GM15510 (cell line): ENCODE data around the gene PER1.

Source experiments
- POLR2A ChIP-seq: IDR thresholded peaks from 3 replicates; pipeline ENCODE4 v1.6.1; 2011; ENCODE audit warnings: borderline replicate concordance; ENCODE audit not compliant: insufficient read length; ENCODE audit errors: extremely low read depth

PER1 gene

DNA sequence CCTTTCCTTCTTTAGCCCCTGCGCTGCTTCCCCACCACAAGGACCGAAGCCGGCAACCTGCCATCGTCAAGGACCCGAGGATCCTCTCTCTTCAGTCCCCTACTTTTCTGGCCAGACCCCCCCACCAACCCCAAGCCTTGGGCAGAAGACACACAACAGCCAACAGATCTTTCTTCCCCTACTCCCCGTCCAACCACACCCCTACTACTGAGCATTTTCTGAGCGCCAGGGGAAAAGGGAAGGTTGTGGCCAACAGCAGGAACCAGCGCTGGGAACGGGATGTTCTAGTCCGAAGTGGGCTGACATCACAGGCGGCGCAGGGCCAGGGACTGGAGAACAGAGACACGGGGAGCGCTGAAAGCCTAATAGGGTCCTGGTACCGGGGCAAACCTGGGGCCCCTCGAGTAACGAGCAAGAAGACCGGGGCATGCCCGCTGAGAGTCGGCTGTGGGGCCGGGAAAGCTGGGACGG, 528 bp downstream of the PER1 start:
- no peak for TF ChIP-seq POLR2A

DNA sequence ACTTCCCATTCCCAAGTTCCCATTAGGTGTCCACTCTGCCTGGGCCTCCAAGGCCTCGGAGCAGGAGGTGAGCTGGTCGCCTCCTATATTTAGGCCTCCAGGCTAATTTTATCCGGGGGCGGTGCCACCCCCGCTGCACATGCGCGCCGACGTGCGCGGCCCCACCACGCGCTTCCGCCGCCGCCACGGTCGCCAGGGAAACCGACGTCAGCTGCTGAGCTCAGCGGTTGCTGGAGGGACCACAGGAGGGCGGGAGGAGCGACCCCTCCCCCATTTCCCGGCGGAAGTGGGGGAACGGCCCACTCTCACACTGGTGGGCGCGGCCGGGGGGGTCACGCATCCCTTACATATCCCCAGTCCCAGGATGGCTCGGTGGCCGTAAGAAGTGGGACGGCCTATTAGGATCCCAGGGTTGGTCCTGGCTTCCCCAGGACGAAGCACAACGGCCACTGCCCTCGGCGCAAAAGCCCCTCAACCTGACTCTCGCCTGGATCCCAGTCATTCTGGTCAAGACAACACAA, 1.0 kb downstream of the PER1 start:
- peak; percentile 44 for TF ChIP-seq POLR2A

- no peak for TF ChIP-seq POLR2A
Observed at GRCh38 chr17:8150194-8151119, 1.7 kb downstream of the PER1 start.

DNA sequence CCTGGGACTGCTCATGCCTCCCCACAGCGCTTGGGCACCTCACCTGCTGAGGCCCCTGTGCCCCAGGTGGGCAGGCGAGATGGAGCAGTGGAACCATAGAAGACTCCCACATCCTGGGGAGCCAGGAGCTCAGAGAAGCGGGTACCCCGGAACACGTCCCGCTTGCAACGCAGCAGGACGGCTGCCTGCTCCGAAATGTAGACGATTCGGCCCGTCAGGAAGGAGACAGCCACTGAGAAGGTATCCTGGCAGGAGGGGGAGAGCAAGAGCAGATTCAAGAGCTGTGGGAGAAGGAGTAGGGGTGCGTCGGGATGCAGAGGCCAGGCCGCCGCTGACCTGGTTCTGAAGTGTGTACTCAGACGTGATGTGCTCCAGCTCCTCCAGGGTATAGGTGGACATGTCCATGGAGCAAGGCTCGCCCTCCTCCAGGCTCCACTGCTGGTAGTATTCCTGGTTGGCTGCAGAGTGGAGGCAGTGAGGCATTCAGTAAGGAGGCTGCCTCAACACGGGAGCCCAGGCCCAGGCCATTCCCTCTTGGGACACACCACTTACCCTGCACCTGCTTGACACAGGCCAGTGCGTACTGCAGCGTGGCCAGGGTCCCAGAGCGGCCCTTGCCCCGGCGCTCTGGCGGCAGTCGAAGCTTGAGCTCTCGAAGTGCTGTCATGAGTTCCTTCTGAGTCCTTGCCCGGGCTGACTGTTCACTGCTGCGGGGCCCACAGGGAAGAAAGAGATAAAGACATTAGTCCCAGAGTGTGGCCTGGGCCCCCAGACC, 2.6 kb downstream of the PER1 start:
- no peak for TF ChIP-seq POLR2A

- TF ChIP-seq POLR2A: no peak
Observed at GRCh38 chr17:8148560-8148959, 3.6 kb downstream of the PER1 start.

- TF ChIP-seq POLR2A: no peak
Observed at GRCh38 chr17:8147805-8148404, 4.3 kb downstream of the PER1 start.

DNA sequence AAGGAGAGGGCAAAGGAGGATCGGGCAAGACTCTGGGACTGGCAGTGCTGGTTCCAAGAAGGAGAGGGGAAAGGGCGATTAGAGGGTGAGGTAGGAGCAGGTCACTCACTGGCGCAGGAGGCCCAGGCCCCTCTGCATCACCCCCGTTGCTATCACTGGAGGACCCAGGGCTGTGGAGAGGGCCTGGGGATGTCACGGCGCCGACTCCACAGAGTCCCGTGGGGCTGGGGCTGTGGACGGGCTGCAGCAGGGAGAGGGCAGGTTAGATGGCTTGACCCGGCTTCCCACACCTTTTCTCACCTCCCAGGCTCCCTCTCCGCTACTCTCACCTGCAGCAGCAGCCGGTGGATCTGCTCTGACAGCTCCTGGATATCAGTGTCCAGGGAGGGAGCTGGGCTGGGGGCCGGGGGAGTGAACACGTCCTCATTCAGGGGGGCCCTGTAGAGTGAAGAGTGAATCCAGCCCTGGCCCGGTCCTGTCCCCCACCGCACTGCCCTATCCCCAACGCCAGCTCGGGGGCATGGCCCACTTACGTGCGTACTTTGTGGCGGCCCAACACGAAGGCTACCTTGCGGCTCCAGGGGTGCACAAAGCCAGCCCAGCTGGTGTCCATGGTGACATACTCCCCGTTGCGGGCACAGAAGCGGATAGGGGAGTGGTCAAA, 4.9 kb downstream of the PER1 start:
- TF ChIP-seq POLR2A: no peak

- no peak for TF ChIP-seq POLR2A
Observed at GRCh38 chr17:8146381-8147140, 5.6 kb downstream of the PER1 start.

DNA sequence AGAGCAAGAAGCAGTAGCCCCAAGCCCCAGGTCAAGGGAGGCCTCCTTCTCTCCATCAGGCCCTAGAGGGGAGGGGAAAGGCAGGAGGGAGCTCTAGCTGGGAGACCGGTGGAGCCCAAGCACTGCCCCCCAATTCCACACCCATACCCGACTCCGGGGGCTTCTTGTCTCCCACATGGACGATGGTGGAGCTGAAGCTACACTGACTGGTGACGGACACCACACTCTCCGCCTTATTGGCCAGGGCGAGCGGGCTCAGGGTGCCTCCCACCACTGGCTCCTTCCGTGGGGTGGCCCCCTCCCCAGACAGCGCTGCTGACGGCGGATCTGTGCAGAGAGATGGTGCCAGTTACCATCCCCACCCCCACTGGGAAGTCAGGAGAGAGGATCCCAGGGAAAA, 6.4 kb downstream of the PER1 start:
- no peak for TF ChIP-seq POLR2A

- TF ChIP-seq POLR2A: no peak
Observed at GRCh38 chr17:8144401-8145231, 7.6 kb downstream of the PER1 start.

DNA sequence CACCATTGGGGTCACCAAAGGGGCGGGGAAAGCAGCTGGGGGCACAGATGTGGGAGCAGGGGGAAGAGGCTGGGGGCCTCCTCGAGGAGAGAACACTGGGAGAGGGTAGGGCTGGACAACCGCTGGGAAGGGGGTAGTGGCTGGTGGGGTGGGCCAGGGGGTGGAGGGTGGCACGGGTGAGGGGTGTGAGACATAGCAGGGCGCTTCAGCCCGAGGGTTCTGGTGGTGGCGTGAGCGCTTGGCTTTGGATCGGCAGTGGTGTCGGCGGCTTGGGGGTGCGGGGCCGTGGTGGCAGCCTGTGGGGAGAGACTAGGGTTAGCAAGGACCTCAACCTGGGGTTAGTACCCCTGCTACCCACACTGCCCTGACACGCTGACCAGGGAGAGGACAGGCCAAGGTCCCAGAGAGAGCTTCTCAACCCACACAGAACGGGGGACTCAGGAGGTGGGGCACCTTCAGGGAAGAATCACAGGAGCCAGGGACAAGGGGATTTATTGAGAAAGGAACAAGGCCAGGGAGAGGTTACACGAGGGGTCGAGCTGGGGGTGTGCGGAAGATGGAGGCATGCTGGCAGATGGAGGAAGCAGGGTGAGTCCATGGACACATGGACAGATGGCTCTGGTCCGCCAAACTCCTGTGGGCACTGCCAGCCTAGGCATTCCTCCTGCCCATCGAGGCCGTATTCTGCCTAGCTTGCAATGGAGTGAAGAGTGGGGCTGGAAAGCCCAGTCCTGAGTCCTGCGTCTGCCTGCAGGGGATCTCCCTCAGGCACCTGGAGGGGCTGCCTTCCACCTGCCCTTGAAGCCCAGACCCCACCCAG, 8.4 kb downstream of the PER1 start:
- no peak for TF ChIP-seq POLR2A
